Measurements from ENCODE around the gene MCF2. TPM values are rescaled to one million over a fixed set of nuclear protein-coding genes. Genes with fewer than 3 reads are reported as not detected.

Gene MCF2
- total and polyA plus RNA-seq, 2 donors from 2014 or later: 0.85 to 2.2 TPM

DNA sequence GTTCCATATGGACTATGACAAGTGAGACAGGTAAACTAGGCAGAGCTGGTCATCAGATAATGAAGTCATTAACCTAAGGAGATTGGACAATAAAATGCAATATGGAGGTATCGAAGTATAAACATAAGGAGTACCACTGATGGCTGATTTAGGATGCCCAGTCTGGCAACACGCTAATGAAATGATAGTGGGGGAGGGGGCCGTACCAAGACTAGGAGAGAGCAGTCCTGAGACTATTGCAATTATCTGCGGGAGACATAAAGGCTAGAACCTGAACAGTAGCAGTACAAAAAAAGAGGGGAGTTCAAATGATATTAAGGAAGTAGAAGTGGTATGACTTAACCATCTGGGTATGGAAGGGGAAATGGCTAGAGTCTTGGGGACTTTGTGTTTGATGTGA is 175.1 kb downstream of the MCF2 start:
- FAIRE-seq: no peak
- H3K27ac ChIP-seq (ENCODE audit: low read depth in 2 of 2, low read length in 2 of 2): no peak overlapping the region
- H3K9me3 ChIP-seq (ENCODE audit: control insufficient read depth in 2 of 3, insufficient read depth in 1 of 3, low read length in 3 of 3): no peaks in the 10 kb centered on the region
- H3K4me3 ChIP-seq (ENCODE audit: low read length in 3 of 3): no peak overlapping the region
- H3K27me3 ChIP-seq (ENCODE audit: control insufficient read depth, insufficient read depth, low read length): no peaks in the 10 kb centered on the region
- TF ChIP-seq, protein P1, sequence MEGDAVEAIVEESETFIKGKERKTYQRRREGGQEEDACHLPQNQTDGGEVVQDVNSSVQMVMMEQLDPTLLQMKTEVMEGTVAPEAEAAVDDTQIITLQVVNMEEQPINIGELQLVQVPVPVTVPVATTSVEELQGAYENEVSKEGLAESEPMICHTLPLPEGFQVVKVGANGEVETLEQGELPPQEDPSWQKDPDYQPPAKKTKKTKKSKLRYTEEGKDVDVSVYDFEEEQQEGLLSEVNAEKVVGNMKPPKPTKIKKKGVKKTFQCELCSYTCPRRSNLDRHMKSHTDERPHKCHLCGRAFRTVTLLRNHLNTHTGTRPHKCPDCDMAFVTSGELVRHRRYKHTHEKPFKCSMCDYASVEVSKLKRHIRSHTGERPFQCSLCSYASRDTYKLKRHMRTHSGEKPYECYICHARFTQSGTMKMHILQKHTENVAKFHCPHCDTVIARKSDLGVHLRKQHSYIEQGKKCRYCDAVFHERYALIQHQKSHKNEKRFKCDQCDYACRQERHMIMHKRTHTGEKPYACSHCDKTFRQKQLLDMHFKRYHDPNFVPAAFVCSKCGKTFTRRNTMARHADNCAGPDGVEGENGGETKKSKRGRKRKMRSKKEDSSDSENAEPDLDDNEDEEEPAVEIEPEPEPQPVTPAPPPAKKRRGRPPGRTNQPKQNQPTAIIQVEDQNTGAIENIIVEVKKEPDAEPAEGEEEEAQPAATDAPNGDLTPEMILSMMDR (IDR thresholded peaks at IDR 0.05; ENCODE audit: borderline replicate concordance, extremely low read depth, insufficient read depth): no peak
- no peak overlapping the region for H3K9ac ChIP-seq (ENCODE audit: low read length in 3 of 3)
- intact Hi-C loops (cut with DNase I): no loop called here
- H3K4me1 ChIP-seq (ENCODE audit: control insufficient read depth in 2 of 3, insufficient read depth in 2 of 3, low read depth in 1 of 3, low read length in 3 of 3): no peaks in the 10 kb centered on the region
- no peak for DNase-seq
- H3K36me3 ChIP-seq (ENCODE audit: control insufficient read depth in 2 of 3, insufficient read depth in 3 of 3, low read length in 3 of 3): no peaks in the 10 kb centered on the region

Other genes with a start within 250 kb of the MCF2 start
- not detected for gene F9, start 177.4 kb downstream of the MCF2 start, total RNA-seq
- gene F9, start 177.4 kb downstream of the MCF2 start, polyA plus RNA-seq (ENCODE audit: insufficient read depth, low read depth, low replicate concordance): not detected
- gene ATP11C, start 224.9 kb upstream of the MCF2 start, total RNA-seq: 23.9 TPM
- gene ATP11C, start 224.9 kb upstream of the MCF2 start, polyA plus RNA-seq (ENCODE audit: insufficient read depth, low read depth, low replicate concordance): 10.1 TPM